ENCODE measurements around the gene PROB1. TPM values are rescaled to one million over a fixed set of nuclear protein-coding genes. Genes with fewer than 3 reads are reported as not detected.

The PROB1 gene
- total RNA-seq, 1 donor from 2014 or later = 2.2 TPM

DNA sequence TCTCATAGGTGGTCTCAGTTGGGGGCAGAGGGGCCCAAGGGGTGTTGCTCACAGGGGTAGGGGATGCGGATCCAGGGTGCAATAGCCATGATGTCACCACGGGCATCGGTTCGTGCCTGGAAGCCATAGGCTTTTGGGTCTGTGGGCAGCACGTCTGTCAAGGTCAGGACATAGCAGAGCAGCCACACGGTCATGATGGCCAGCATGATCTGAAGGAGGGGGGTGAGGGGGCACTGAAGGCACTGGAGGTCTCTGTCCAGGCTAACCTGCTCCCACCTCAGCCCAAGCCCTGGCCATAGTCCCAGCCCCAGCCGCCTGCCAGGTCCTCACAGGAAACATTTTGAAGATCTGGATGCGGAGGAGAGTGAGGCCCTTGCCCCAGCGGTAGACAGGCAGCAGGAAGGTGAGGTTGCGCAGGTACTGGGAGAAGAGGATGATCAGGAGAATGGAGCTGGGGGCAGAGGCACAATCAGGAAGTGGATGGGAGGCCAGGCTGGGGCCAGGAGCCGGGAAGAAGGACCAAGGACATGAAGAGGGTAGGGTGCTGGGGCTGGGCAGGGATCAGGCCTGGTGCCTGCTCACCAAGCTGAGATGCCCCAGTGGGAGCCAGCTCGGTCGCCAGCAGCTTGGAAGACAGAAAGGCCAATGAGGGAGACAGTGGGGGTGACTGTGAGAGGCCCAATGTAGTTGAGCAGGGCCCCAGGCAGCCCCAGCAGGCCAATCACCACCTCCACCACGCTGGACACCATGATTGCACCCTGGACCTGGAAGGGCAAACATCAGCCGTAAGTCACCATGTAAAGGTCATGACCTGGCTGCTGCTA lies 15.1 kb downstream of the PROB1 start:
- TF ChIP-seq, protein P1, sequence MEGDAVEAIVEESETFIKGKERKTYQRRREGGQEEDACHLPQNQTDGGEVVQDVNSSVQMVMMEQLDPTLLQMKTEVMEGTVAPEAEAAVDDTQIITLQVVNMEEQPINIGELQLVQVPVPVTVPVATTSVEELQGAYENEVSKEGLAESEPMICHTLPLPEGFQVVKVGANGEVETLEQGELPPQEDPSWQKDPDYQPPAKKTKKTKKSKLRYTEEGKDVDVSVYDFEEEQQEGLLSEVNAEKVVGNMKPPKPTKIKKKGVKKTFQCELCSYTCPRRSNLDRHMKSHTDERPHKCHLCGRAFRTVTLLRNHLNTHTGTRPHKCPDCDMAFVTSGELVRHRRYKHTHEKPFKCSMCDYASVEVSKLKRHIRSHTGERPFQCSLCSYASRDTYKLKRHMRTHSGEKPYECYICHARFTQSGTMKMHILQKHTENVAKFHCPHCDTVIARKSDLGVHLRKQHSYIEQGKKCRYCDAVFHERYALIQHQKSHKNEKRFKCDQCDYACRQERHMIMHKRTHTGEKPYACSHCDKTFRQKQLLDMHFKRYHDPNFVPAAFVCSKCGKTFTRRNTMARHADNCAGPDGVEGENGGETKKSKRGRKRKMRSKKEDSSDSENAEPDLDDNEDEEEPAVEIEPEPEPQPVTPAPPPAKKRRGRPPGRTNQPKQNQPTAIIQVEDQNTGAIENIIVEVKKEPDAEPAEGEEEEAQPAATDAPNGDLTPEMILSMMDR (IDR thresholded peaks at IDR 0.05; ENCODE audit: unreplicated experiment) = no peak
- no peak for DNase-seq (ENCODE audit: low spot score, unreplicated experiment)
- peaks cover 15% of the 10 kb centered on the region for H3K4me1 Mint-ChIP-seq (ENCODE audit: low read depth)
- no peak overlapping the region for H3K27ac Mint-ChIP-seq
- no peaks in the 10 kb centered on the region for H3K27me3 Mint-ChIP-seq
- H3K36me3 Mint-ChIP-seq (ENCODE audit: insufficient read depth) = peaks cover 2% of the 10 kb centered on the region
- no peak overlapping the region for H3K4me3 Mint-ChIP-seq (ENCODE audit: low read depth)
- H3K9me3 Mint-ChIP-seq (ENCODE audit: low read depth) = no peaks in the 10 kb centered on the region

DNA sequence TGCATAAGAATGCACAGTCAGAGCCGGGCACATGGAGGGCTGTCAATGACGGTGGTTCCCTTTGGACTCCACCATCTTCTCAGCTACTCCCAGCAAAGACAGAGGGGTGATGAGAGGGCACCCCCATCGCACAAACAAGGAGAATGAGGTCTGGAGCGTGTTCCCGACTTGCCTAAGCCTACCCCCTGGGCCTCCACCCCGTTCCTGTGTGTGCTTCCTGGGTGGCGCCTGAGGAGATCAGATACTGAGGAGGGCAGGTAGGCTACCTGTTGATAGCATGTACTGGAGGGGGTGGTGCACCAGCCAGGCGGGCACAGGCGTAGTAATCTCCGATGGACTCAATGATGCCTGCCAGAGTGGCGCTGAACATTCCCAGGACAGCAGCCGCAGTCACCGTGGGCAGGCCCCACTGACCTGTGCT lies 16.0 kb downstream of the PROB1 start:
- H3K27ac Mint-ChIP-seq = no peak overlapping the region
- H3K4me3 Mint-ChIP-seq (ENCODE audit: low read depth) = no peak overlapping the region
- TF ChIP-seq, protein P1 (IDR thresholded peaks at IDR 0.05; ENCODE audit: unreplicated experiment) = no peak
- no peak for DNase-seq (ENCODE audit: low spot score, unreplicated experiment)
- peaks cover 12% of the 10 kb centered on the region for H3K4me1 Mint-ChIP-seq (ENCODE audit: low read depth)
- H3K36me3 Mint-ChIP-seq (ENCODE audit: insufficient read depth) = peaks cover 2% of the 10 kb centered on the region
- no peaks in the 10 kb centered on the region for H3K27me3 Mint-ChIP-seq
- H3K9me3 Mint-ChIP-seq (ENCODE audit: low read depth) = no peaks in the 10 kb centered on the region

DNA sequence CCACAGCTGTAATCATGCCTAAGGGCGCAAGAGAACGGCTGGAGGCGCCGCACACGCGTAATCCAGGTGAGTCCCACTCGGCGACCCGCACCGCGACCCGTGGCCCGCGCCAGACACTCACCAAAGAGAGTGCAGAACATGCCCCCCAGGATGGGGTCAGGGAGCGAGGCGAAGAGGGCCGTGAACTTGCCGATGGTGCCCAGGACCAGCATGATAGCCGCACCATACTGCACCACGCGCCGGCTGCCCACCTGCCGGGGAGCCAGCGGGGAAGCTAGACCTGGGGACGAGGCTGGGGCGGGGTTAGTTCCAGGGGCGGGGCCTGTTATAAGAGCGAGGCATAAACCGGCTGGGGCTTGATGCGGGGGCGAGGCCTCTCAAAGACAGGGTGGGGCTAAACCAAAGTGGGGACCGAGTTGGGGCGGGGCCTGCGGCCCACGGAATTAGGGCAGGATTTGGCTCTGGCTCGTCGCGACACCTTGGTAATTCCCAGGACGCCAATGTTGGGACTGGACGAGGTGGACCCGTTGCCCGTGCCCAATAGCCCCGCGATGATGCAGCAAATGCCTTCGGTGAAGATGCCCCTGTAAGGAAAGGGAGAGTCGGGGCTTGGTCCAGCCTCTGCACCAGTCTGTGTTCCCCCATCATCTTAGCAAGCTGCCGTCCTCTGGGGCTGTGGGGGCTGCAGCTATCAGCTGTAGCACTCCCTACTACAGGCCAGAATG lies 16.6 kb downstream of the PROB1 start:
- no peaks in the 10 kb centered on the region for H3K9me3 Mint-ChIP-seq (ENCODE audit: low read depth)
- no peak overlapping the region for H3K4me3 Mint-ChIP-seq (ENCODE audit: low read depth)
- H3K27ac Mint-ChIP-seq = no peak overlapping the region
- no peak for DNase-seq (ENCODE audit: low spot score, unreplicated experiment)
- peaks cover 8% of the 10 kb centered on the region for H3K4me1 Mint-ChIP-seq (ENCODE audit: low read depth)
- H3K36me3 Mint-ChIP-seq (ENCODE audit: insufficient read depth) = peaks cover 5% of the 10 kb centered on the region
- no peaks in the 10 kb centered on the region for H3K27me3 Mint-ChIP-seq
- TF ChIP-seq, protein P1 (IDR thresholded peaks at IDR 0.05; ENCODE audit: unreplicated experiment) = no peak

DNA sequence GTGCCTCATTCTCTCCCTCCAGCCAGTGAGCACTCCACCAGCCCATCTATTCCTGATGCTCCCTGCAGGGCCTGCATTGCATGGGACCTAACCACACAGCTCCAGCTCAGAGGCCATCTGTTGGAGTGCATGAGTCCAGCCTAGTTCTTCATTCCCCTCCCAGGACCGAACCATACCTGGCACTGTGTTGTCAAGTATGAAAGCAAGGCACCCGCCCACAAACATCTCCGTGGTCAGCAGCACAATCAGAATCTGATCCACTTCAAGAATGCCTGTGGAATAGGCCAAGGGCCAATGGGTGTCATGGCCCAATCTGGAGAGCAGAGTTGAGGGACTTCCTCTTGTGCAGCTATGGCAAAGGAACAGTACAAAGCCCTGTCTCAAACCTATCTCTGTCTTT lies 17.7 kb downstream of the PROB1 start:
- H3K4me1 Mint-ChIP-seq (ENCODE audit: low read depth) = peaks cover 3% of the 10 kb centered on the region
- no peak overlapping the region for H3K27ac Mint-ChIP-seq
- peaks cover 5% of the 10 kb centered on the region for H3K36me3 Mint-ChIP-seq (ENCODE audit: insufficient read depth)
- H3K4me3 Mint-ChIP-seq (ENCODE audit: low read depth) = no peak overlapping the region
- H3K9me3 Mint-ChIP-seq (ENCODE audit: low read depth) = no peaks in the 10 kb centered on the region
- H3K27me3 Mint-ChIP-seq = no peaks in the 10 kb centered on the region
- no peak for DNase-seq (ENCODE audit: low spot score, unreplicated experiment)
- TF ChIP-seq, protein P1 (IDR thresholded peaks at IDR 0.05; ENCODE audit: unreplicated experiment) = no peak

DNA sequence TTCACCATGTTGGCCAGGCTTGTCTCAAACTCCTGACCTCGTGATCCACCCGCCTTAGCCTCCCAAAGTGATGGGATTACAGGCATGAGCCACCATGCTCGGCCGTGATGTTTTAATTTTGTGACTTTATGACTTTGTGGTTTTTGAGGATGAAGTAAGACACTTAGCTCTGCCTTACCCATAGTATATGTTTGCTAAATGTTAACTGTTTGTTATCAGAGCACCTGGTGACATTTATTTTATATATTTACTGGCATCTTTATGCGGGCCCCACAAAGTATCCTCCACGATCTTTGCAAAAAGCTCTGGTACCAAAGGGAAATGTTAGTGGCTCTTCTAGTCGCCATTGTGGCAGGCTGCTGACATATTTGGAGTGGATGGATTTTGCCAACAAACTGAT lies 18.5 kb downstream of the PROB1 start:
- H3K9me3 Mint-ChIP-seq (ENCODE audit: low read depth) = no peaks in the 10 kb centered on the region
- TF ChIP-seq, protein P1 (IDR thresholded peaks at IDR 0.05; ENCODE audit: unreplicated experiment) = no peak
- no peak overlapping the region for H3K4me3 Mint-ChIP-seq (ENCODE audit: low read depth)
- no peak for DNase-seq (ENCODE audit: low spot score, unreplicated experiment)
- no peak overlapping the region for H3K27ac Mint-ChIP-seq
- H3K4me1 Mint-ChIP-seq (ENCODE audit: low read depth) = no peaks in the 10 kb centered on the region
- no peaks in the 10 kb centered on the region for H3K27me3 Mint-ChIP-seq
- peaks cover 5% of the 10 kb centered on the region for H3K36me3 Mint-ChIP-seq (ENCODE audit: insufficient read depth)

All from progenitor cell of endocrine pancreas (in vitro differentiated cells).